Lung (tissue), 12 donors: Measurements from ENCODE around the gene PFKFB2. TPM values are rescaled to one million over a fixed set of nuclear protein-coding genes. Genes with fewer than 3 reads are reported as not detected.

ENCODE experiments used
- ATAC-seq: fragments of 200-7000 bp; cut with Tn5 transposase; one replicate; pipeline ENCODE4 v1.9.1; 2020; ENCODE audit warnings: moderate number of reproducible peaks; ENCODE audit not compliant: insufficient read depth, low FRiP score
- DNase-seq, 3 donors: peaks; one replicate each; pipeline ENCODE4 v3.0.0-alpha.2; 2013 to 2017
- H3K27ac ChIP-seq, 2 donors: one replicate each; pipeline ENCODE4 v1.5.1; 2013; ENCODE audit warnings: mild to moderate bottlenecking in 2 of 2, moderate library complexity in 2 of 2, control low read depth in 1 of 2, inconsistent platforms in 1 of 2, low read depth in 1 of 2, low read length in 1 of 2
- H3K27me3 ChIP-seq, 3 donors: one replicate each; pipeline ENCODE4 v1.5.1; 2013; ENCODE audit warnings: low read length in 2 of 3; ENCODE audit not compliant: control insufficient read depth in 3 of 3, insufficient read depth in 3 of 3
- H3K36me3 ChIP-seq, 4 donors: one replicate each; pipeline ENCODE4 v1.5.1; 2013; ENCODE audit warnings: low read length in 4 of 4, mild to moderate bottlenecking in 1 of 4, moderate library complexity in 1 of 4; ENCODE audit not compliant: control insufficient read depth in 4 of 4, insufficient read depth in 4 of 4
- H3K4me1 ChIP-seq, 5 donors: one replicate each; pipeline ENCODE4 v1.5.1; 2013; ENCODE audit warnings: low read length in 5 of 5, mild to moderate bottlenecking in 2 of 5, moderate library complexity in 1 of 5; ENCODE audit not compliant: control insufficient read depth in 5 of 5, insufficient read depth in 5 of 5
- H3K4me3 ChIP-seq: one replicate; pipeline ENCODE4 v1.5.1; 2013; ENCODE audit warnings: mild to moderate bottlenecking, control low read depth, moderate library complexity
- H3K9ac ChIP-seq, 2 donors: one replicate each; pipeline ENCODE4 v1.5.1; 2013; ENCODE audit warnings: low read length in 2 of 2, control low read depth in 1 of 2; ENCODE audit not compliant: insufficient read depth in 1 of 2
- H3K9me3 ChIP-seq, 4 donors: one replicate each; pipeline ENCODE4 v1.5.1; 2013; ENCODE audit warnings: low read length in 3 of 4, mild to moderate bottlenecking in 1 of 4, moderate library complexity in 1 of 4; ENCODE audit not compliant: control insufficient read depth in 4 of 4, insufficient read depth in 3 of 4
- CTCF ChIP-seq: IDR thresholded peaks from 2 replicates; pipeline ENCODE4 v1.5.1; 2012; ENCODE audit warnings: mild to moderate bottlenecking; ENCODE audit errors: control extremely low read depth, extremely low read depth
- WGBS, 2 donors: extraction: QIAGEN DNeasy Blood & Tissue Kit; methylation state at CpG; one replicate each; pipeline ENCODE4 v1.1.7; 2013; 5-methylcytosine and 5-hydroxymethylcytosine counted together
- polyA plus RNA-seq, 2 donors: library from polyadenylated mRNA; stranded (reverse); fragments of 200-250 nt; gene quantifications; one replicate each; pipeline ENCODE4 v1.2.1, GENCODE V29; 2013
- total RNA-seq, 2 donors: library from RNA; depleted of rRNA in 1 of 2; stranded (reverse); fragments of >200 nt in 1 of 2; gene quantifications; one replicate each; pipeline ENCODE4 v1.2.1, GENCODE V29; 2014 to 2021
- donor health status: control.
- donor health status: control.
- donor health status: Bipolar disorder and iron deficiency.
- donor health status: healthy.
- donor health status: DM: yes; HTN: yes; CAD: no.

PFKFB2 gene
- total and polyA plus RNA-seq, 4 donors, result 19.9 to 52.3 (median 39.6) TPM

GRCh38 chr1:207028884-207029650 is 24.0 kb upstream of the PFKFB2 start:
- H3K9me3 ChIP-seq, result peaks cover 0 to 1% (median 0%) of the 10 kb centered on the region in 4 donors
- no peak overlapping the region for H3K4me3 ChIP-seq
- no peaks in the 10 kb centered on the region for H3K27me3 ChIP-seq
- no peak for DNase-seq
- H3K9ac ChIP-seq, result no peak overlapping the region
- ATAC-seq, result no peak
- H3K4me1 ChIP-seq, result peaks cover 3 to 21% (median 11%) of the 10 kb centered on the region in 5 donors
- H3K27ac ChIP-seq, result peak overlapping the region in 1 of 2 donors; percentile 66
- TF ChIP-seq CTCF, result no peak
- 67 to 76% methylated on average over 2 of the region's 2 CpGs for whole genome bisulfite sequencing, 2 donors
- H3K36me3 ChIP-seq, result no peaks in the 10 kb centered on the region

- peak overlapping the region in 1 of 2 donors; percentile 65 for H3K9ac ChIP-seq
- H3K36me3 ChIP-seq, result no peaks in the 10 kb centered on the region
- peaks cover 0 to 1% (median 0%) of the 10 kb centered on the region in 4 donors for H3K9me3 ChIP-seq
- H3K4me1 ChIP-seq, result peaks cover 3 to 14% (median 8%) of the 10 kb centered on the region in 5 donors
- 64 to 84% methylated on average over 5 of the region's 5 CpGs for WGBS, 2 donors
- no peak for TF ChIP-seq CTCF
- DNase-seq (no peak), ATAC-seq (no peak)
- no peak overlapping the region for H3K4me3 ChIP-seq
- H3K27ac ChIP-seq, result peak overlapping the region in 1 of 2 donors; percentile 93
- H3K27me3 ChIP-seq, result no peaks in the 10 kb centered on the region
Observed at GRCh38 chr1:207029701-207030521, 23.2 kb upstream of the PFKFB2 start.

GRCh38 chr1:207030522-207031009 is 22.5 kb upstream of the PFKFB2 start:
- Histone ChIP-seq H3K27me3 (no peaks in the 10 kb centered on the region), H3K27ac (peak overlapping the region in 1 of 2 donors; percentile 93), H3K4me1 (peaks cover 3 to 13% (median 7%) of the 10 kb centered on the region in 5 donors), H3K4me3 (peak overlapping the region; percentile 53), H3K9ac (peak overlapping the region in 1 of 2 donors; percentile 81), H3K36me3 (no peaks in the 10 kb centered on the region), H3K9me3 (peaks cover 0 to 1% (median 0%) of the 10 kb centered on the region in 4 donors)
- 58 to 79% methylated on average over 5 of the region's 5 CpGs for WGBS, 2 donors
- TF ChIP-seq CTCF, result no peak
- peak in 1 of 3 donors; percentile 50 for DNase-seq
- ATAC-seq, result no peak
